Choroid plexus epithelial cell (primary cell): Measurements from ENCODE around the gene CRHR1.

Experiments
- DNase-seq: peaks from one replicate; pipeline ENCODE4 v3.0.0-alpha.2; 2010; ENCODE audit warnings: low read depth
- H3K4me3 ChIP-seq: 2 replicates; pipeline ENCODE4 v1.5.1; 2011; ENCODE audit warnings: low read depth, mild to moderate bottlenecking, control low read depth, low read length, moderate library complexity
- TF ChIP-seq, protein P1 (sequence below): conservative IDR thresholded peaks from 2 replicates; pipeline ENCODE4 v1.5.1; 2011; ENCODE audit warnings: low read depth, mild to moderate bottlenecking, control low read depth, inconsistent platforms, low read length, moderate library complexity

The CRHR1 gene

DNA sequence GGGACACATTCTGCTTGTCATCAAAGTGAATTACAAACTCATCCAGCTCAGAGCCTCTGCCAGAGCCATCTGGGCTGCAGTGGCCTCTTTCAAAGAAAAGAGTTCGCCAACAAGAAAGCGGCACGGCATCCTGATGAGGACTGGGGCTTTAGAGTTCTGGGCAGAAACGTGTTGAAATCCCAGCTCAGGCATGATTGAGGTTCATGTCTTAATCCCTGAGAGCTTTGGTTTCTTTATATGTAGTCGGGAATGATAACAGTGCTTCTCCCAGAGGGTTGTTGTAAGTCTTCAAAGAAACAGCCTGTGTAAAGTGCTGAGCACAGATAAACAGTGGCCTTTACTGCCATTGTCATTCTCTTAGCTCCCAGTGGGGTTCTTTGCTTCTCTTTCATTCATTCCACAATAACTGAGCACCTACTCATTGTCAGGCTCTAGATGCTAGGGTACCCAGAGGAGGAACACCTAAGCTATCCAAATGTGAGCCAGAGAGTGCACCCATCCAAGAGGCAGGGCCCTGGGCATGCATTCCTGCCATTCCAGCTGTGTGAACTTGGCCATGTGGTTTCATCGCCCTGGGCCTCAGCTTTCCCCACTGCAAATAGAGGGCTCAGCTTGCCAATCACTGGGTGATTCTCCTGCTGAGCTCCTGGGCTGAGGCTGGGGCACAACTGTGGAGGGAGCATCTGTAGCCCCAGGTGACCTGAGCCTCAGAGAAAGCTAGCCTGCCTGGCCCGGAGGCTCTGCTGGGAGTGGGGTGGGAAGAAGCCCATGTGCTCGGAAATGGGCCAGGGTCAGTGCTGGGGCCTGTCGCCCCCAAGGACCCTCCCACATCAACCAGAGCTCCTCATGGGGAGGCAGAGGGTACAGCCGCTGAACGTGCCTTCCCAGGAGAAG lies 38.3 kb upstream of the CRHR1 start:
- TF ChIP-seq, protein P1, sequence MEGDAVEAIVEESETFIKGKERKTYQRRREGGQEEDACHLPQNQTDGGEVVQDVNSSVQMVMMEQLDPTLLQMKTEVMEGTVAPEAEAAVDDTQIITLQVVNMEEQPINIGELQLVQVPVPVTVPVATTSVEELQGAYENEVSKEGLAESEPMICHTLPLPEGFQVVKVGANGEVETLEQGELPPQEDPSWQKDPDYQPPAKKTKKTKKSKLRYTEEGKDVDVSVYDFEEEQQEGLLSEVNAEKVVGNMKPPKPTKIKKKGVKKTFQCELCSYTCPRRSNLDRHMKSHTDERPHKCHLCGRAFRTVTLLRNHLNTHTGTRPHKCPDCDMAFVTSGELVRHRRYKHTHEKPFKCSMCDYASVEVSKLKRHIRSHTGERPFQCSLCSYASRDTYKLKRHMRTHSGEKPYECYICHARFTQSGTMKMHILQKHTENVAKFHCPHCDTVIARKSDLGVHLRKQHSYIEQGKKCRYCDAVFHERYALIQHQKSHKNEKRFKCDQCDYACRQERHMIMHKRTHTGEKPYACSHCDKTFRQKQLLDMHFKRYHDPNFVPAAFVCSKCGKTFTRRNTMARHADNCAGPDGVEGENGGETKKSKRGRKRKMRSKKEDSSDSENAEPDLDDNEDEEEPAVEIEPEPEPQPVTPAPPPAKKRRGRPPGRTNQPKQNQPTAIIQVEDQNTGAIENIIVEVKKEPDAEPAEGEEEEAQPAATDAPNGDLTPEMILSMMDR: no peak
- no peak overlapping the region for H3K4me3 ChIP-seq
- DNase-seq: no peak

DNA sequence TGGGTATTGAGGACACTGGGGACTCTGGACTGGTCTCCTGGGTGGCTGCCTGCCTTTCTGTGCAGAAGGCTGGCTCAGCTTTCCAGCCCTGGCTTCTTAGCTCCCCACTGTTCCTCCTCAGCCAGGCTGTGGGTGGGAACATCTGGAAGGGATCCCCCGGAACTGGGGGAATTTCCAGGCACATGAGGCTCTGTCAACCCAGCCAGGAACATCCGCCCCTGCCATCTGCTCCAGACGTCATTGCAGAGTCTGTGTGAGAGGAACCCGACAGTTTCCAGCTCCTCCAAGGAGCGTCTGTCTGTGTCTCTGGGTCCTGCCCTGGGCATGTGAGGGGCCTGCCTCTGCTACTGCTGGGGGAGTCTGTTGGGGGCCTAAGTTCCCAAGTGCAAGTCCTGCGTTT lies 36.2 kb upstream of the CRHR1 start:
- no peak overlapping the region for H3K4me3 ChIP-seq
- no peak for DNase-seq
- TF ChIP-seq, protein P1: no peak

DNA sequence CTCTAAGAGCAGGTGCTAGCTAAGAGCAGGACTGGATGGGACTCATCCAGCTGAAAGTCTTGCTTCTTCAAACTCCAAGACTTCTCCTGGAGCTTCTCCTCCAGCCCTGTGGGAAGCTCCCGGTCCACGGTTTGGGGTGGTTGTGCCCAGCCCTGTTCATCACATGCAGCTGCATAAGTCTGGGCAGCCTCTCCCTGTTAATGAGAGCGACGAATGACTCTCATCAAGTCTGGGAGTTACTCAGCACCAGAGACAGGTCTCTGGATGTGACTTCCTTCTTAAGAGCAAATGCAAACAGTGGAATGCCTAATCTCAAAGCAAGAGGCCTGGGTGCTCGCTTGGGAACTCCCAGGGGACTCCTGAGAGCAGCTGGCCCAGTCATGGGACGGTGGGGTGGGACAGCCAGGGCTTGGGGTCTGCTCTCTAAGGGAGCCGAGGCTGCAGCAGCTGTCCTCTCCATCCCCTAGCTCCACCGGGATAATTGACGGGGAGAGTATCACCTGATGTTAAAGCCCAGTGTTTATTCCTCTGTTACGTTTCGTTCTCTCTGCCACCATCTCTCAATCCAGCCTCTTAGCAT lies 35.3 kb upstream of the CRHR1 start:
- TF ChIP-seq, protein P1: no peak
- no peak overlapping the region for H3K4me3 ChIP-seq
- DNase-seq: no peak

DNA sequence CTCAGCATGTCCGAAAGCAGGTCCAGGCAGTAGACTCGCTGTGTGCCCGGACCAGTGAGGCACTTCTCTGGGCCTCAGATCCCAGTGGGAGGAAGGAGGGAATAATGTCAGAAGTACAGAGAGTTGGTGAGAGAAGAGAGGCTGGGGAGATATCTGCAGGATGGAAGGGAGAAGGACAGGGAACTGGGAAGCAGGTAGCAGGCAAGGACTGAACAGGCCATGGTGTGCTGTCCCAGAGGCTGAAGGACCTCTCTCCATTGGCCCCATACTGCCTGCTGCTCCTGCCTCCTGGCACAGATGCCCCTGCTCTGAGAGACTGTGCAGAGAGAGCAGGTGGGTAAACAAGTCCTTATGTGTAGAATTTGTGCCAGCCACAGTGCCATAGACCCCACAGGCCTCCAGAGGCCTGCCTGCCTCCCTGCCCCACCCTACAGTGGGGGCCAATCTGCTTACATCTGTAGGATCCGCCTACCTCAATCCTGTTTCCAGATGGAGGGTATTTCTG lies 34.2 kb upstream of the CRHR1 start:
- TF ChIP-seq, protein P1: no peak
- DNase-seq: no peak
- no peak overlapping the region for H3K4me3 ChIP-seq

DNA sequence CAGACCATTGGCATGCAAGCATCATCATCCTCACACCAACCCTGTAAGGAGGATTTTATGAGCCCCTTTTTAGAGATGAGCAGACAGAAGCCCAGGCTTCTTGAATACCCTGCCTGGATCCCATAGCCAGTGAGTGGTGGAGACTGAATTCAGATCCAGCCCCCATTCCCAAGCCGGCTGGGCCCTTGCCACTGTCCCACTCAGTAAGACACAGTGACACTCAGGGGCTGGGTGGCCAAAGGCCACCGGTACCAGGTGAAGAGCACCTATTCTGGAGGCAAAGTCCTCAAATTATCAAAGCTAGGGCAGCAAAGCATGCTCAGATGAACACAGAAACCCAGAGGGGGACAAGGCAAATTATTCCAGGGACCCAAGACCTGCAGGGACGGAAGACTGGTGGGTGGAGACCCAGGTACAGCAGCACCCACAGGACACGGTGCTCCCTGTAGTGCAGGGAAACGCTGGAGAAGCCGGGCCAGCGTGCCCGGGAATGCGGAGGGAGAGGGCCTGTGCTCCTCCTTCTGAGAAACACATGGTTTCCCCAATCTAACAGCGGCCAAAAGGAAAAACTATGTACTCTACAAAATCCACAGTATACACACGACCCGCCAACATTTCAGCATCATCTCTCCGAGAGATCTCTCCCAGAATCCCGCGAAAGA lies 33.2 kb upstream of the CRHR1 start:
- no peak for DNase-seq
- TF ChIP-seq, protein P1: no peak

DNA sequence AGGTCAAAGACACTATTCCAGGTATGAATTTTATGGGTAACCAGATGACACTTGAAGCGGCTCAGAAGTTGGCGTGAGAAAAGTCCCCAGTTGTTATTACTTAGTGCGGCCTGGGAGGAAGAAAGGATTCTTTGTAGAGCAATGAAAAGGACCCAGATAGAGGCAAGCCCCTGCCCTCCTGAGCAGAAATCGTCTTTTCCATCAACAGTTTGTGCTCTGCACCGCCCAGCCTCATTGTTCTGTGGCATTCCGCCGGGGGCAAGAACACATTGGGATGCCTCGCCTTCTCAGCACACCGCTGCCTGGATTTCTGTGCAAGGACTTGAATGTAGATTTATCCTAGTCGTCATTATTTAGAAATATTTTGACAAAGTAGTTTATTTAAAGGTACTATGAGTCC lies 32.7 kb upstream of the CRHR1 start:
- H3K4me3 ChIP-seq: no peak overlapping the region
- DNase-seq: no peak
- TF ChIP-seq, protein P1: no peak

More for the DNA sequence above, 33.2 kb upstream of the CRHR1 start:
- no peak overlapping the region for H3K4me3 ChIP-seq
